UCSD-AML1 (cell line): Measurements from ENCODE around the gene BCL2L12.
A peak's percentile ranks its signal among the peaks of the same experiment; 100 is the strongest.

Experiments
- DNase-seq: peaks from one replicate; lab custom pipeline; 2025; ENCODE audit not compliant: unreplicated experiment; lab: John Stamatoyannopoulos, UW

Gene BCL2L12

GRCh38 chr19:49662011-49662410 lies 3.7 kb upstream of the BCL2L12 start:
- no peak for DNase-seq

DNA sequence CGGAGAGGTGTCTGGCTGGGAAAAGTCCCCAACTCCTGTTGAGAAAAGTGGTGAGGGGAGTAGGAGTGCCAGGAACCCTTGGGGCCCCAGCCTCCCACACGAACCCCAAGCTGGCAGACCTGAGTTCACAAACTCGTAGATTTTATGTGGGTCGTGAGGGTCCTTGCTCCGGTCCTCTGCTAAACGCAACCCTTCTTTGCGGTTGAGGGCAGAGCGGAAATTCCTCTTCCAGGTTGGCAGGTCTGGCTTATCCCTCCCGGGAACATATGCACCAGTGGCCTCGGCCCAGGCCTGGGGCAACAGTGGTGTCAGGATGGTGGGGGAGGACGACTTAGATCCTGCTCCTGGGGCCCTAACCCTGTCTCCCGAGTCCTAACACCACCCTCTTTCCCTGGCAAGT lies 2.5 kb upstream of the BCL2L12 start:
- no peak for DNase-seq

DNA sequence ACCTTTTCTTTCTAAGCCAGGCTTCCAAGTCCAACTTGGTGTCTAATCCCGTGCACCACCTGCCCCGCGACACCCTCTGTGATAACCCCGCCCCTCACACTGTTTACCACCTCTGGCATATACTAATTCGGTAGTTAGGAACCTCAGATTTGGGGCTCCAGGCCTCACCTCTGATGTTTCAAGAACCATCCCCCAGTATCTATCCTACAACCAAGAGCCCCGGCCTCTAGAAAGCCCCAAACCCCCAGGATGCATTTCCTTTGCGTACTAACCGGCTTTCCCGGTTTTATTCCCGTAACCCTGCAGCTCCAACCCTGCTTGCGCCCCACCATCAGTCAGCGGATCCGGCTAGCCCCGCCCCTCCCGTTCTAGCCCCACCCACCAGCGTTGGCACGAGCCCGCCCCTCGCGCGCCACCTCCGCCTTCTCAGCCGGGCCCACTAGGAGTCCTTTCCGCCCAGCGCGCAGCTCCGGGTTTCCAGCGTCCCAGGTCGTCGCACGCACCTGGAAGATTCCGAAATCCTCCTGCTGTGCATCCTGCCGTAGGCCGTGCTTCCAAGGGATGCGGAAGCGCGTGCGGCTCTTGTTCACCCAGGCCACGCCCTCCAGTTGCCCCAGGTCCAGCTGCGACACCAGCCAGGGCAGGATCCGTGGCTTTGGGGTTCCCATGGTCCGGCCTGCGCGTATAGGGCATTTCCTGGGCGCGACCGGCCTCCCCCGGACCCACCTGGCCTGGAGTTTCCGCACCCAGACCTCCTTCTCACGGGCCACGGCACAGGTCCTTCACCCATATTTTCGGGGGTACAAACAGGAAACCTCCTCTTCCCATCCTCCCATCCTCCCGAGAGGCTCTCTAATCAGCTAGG lies 1.3 kb upstream of the BCL2L12 start:
- DNase-seq: peak; percentile 85

GRCh38 chr19:49665036-49665350 lies 740 bp upstream of the BCL2L12 start:
- DNase-seq: no peak

DNA sequence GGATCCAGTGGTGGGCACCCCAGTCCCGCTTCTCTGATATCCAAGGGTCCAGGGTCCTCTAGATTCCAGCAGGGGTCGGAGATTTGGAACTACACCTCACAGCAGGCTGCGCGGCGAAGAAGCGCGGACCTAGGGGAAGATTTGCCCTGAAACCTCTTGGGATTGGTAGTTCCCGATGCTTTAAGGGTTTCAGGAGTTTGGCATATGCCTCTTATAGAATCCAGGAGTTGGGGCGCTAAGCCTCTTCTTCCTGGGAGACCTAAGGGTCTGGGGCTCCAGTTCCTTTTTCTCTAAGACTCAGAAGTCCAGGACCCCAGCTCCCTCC lies 349 bp downstream of the BCL2L12 start:
- no peak for DNase-seq

GRCh38 chr19:49667473-49667872 lies 1.7 kb downstream of the BCL2L12 start:
- DNase-seq: no peak

DNA sequence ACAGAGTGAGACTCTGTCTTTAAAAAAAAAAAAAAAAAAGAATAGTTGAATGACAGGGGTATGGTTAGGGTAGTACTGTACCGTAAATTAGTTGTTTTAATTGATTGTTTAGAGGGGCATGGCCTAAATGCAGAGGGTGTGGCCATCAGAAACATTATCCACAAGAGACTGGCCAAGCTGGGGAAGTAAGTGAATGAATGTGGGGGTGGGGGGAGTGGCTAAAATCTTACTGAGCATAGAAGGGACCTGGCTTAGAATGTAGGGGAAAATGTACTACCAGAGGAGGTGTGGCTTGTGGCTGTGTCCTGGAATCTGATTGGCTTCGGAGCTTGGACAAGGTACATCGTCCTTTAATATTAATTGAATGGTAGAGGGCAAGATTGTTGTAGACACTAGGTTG lies 3.8 kb downstream of the BCL2L12 start:
- DNase-seq: no peak

DNA sequence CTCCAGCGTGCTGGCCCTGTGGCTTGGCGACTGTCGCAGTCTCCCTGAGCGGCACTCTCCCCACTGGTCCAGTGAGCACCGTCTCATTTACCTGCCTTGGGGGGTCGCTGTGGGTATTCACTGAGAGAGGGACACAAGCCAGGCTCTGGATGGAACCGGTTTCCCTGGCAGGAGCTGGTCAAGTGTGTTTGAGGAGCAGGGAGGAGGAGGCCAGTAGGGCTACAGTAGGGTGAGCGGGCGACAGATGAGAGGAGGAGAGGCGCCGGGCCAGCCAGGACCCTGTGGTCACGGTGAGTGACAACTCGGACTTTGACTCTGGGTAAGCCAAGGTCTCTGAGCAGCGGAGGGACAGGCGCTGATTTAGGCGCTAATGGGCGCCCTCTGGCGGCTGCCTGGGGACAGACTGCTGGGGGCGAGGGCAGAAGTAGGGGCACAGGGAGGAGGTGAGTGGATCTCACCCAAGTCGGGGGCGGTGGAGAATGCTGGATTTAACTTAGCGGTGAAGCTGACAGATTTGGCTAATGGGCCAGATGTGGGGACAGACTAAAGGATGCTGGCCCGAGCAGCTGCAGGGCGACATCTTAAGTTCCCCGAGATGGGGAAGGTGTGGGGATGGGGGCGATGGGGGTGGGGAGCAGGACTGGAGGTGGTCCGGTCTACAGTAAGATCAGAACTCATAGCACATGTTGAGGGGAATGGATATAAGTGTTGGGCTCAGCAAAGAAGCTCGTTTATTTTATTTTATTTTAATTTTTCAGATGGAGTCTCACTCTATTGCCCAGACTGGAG lies 6.6 kb downstream of the BCL2L12 start:
- peak; percentile 64 for DNase-seq

DNA sequence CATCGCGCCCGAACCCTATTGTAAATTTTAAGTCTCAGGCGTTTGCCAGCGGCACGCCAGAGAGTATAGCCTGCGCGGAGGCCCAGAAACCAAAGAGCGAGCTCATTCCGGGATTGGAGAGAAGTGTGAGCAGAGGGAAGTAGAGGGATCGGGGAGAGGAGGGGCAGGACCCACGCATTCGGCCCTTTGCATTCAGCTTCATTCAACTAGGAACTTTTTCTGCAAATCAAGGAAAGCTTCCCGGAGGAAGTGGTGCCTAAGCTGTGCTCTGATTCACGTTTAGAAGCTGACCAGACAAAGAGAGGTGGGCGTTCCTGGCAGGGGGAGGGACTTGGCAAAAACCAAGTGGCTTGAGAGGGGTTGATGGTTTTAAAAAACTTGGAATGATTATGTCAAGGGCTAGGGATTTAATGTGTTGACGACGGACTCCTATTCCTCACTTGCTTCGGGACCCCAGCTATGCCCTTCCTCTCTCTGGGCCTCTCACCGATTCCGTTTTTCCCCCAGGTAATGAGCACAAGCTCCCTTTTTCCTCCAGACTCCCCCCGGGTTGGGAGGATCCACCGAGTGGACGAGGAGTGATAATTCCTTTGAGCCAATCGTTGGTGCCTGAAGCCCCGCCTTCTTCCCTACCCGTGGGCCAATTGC lies 10.5 kb downstream of the BCL2L12 start:
- DNase-seq: no peak

GRCh38 chr19:49676784-49677230 lies 11.1 kb downstream of the BCL2L12 start:
- peak; percentile 100 for DNase-seq

DNA sequence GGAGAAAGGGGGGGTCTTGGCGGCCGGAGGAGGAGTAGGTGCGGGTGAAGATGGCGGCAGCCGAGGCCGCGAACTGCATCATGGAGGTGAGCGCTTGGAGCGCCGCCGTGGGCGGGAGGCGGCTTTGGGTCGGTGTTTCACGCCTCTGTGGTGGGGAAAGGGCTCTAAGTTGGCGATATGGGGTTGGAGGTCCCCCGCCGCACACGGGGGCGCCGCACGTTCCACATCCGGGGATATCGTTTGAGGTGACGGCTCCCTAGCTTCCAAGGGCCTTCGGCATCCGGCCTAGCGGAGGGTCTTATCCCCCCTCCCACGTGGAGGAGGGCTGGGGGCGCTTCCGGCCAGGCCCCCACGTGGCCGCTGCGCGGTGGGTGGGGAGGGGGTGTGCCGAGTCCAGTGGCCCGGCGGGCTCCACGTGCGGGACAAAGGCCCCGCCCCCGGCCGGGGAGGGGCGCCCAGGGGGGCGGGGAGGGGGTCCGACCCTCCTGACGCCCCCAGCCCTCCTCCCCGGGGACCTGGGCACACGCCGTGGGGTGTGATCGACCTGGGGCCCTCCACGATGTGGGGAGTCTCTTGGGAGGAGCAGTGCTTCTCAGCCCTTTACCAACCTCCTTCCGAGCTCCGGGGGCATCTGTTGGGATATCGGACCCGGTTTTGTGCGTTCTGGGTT lies 11.6 kb downstream of the BCL2L12 start, which contains the start of gene PRMT1:
PRMT1 (plus strand) TSS at position 41 of the 670 bp plus-strand sequence; CDS start at position 51, 10 bp downstream.
- peak; percentile 66 for DNase-seq

- peak; percentile 80 for DNase-seq
Observed at GRCh38 chr19:49677901-49678674, 12.4 kb downstream of the BCL2L12 start.

DNA sequence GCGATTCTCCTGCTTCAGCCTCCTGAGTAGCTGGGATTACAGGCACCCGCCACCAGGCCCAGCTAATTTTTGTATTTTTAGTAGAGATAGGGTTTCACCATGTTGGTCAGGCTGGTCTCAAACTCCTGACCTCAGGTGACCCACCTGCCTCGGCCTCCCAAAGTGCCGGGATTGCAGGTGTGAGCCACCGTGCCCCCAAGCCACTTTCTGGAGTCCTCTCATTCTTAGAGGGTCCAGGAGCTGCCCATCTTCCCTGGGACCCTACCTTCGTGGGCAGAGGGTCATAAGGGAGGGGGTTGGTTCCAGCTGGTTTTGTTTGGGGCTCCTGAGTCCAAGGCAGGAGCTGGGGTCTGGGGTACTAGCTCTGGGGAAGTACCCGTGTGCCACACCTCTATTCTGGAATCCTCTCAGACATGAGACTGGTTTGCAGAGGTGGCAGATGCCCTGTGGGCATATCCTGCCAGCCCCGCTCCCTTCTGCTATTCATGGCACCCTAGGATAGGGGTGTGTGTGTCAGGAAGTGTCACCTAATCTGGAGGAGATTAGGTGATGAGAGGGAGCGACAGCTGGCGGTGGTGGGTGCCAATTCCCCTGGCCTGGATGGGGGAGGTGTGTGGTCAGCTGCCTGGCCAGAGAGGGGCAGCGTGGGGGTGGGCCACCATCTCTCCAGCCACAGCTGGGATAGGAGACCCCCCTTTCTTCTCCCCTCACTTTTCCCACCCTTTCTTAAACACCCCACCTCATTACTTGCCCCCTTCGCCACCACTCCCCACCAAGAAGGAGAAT lies 13.4 kb downstream of the BCL2L12 start:
- DNase-seq: no peak

GRCh38 chr19:49679771-49680413 lies 14.2 kb downstream of the BCL2L12 start:
- DNase-seq: no peak

GRCh38 chr19:49680421-49681351 lies 15.0 kb downstream of the BCL2L12 start:
- DNase-seq: peak; percentile 89

- DNase-seq: no peak
Observed at GRCh38 chr19:49681830-49682229, 16.1 kb downstream of the BCL2L12 start.

DNA sequence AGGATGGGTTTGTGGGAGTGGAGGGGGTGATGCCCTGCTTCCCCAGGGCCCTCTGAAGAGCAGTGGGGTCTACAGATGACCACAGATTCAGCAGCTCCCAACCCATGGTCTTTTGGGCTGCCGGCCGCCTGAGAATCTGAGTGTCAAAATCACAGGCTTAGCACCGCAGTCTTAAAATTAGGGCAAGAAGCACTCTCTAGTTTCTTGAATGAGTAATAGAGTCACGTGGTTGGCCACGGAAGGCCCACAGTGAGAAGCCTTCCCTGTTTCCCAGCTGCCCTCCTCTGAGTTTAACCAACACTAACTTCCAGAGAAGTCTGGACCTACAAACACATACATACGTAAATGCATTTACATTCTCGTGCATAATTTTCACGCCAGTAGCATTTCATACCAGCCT lies 16.5 kb downstream of the BCL2L12 start:
- no peak for DNase-seq

DNA sequence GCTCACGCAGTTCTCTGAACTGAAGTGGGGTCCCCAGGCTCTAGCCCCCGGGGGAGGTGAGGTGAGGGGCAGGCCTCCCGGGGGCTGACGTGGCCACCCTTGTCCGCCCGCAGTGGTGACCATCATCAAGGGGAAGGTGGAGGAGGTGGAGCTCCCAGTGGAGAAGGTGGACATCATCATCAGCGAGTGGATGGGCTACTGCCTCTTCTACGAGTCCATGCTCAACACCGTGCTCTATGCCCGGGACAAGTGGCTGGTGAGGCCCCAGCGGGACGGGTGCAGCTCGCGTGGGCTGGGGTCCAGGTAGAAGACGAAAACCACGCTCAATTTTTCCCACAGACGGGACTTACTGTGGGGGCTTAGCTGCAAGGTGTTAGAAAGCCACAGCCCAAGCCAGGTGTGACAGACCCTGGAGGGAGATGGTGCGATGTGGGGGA lies 18.1 kb downstream of the BCL2L12 start:
- DNase-seq: no peak
